Activated effector memory CD4-positive, alpha-beta T cell treated with Interleukin-2 at 50 U/mL for 16 hours (primary cell): Measurements from ENCODE around the gene PRR19.

Source experiments
- DNase-seq: peaks from one replicate; pipeline ENCODE4 v3.0.0-alpha.2; 2020

PRR19 gene

GRCh38 chr19:42303101-42303464 lies 1.2 kb downstream of the PRR19 start:
- no peak for DNase-seq

GRCh38 chr19:42303876-42304275 lies 1.9 kb downstream of the PRR19 start:
- no peak for DNase-seq

- DNase-seq, result no peak
Measured at GRCh38 chr19:42306646-42307045, 4.7 kb downstream of the PRR19 start.

GRCh38 chr19:42309686-42310085 lies 7.8 kb downstream of the PRR19 start:
- DNase-seq, result no peak

DNA sequence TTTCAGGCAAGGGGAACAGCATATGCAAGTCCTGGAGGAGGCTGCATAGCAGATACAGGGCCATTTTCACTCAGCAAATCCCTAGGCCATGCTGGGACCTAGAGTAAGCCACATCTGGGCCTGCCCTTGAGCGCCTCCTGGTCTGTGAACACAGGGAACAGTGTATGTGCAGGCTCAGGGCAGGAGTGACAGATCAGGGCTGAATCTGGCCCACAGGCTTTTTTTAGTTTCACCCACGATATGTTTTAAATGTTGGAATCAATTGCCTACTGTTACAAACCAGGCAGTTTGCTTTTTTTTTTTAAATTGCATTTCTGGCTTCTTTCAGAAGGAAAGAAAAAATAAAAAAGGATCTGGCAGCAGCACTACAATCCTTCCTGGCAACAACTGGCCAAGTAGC lies 9.7 kb downstream of the PRR19 start:
- DNase-seq, result no peak

DNA sequence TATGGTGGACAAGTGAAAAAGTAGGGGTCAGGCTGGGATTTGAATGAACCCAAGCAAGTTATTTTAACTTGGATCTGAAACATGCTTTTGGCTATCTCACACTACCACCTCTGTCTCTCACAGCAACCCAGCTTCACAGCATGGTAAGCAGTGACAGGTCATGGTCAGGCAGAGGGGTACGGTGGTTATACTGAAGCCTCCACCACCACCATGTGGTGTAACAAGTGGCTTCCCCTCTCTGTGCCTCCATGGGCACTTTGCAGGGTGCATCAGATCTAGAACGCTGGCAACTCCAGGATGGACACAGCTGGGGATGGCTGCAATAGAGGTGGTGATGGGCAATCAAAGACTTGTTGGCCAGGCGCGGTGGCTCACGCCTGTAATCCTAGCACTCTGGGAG lies 10.4 kb downstream of the PRR19 start:
- no peak for DNase-seq

GRCh38 chr19:42313096-42313839 lies 11.3 kb downstream of the PRR19 start, which contains the start of gene TMEM145:
Gene TMEM145, plus strand, starts transcription at chr19:42313309. Its CDS starts 68 bp downstream, at chr19:42313377.
- DNase-seq, result no peak

DNA sequence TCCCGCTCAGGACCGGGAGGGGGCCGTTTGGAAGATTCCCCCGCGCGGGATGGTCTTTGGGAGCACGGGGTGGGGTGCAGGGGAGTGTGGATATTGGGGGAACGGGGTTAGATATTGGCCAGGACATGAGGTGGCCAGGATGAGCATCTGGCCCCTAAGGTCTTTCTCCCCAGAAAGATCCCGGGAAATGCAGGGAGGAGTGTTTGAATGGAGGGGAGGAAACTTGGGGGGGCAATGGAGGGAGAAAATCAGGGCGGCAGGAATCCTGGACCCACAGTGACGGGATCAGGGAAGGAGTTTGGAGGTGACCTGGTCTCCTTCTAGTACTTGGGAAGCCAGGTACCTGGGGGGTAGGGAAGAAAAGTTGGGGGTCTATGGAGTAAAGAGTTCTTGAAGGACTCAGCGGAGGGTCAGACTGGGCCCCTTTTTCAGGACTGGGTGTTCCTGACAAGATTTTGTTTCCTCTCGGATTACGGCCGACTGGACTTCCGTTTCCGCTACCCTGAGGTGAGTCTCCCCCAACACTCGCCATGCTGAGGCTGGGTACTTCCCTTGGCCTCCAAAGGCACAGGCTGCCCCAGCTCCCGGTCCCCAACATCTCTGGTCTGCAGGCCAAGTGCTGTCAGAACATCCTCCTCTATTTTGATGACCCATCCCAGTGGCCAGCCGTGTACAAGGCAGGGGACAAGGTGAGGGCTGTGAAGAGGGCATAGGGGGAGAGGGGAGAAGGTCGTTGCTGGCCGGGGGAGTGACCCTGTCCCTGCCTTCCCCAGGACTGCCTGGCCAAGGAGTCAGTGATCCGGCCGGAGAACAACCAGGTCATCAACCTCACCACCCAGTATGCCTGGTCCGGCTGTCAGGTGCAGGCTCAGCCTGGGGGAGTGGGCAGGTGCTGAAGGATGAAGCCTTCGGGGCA lies 12.2 kb downstream of the PRR19 start:
- no peak for DNase-seq

GRCh38 chr19:42315024-42315423 lies 13.1 kb downstream of the PRR19 start:
- no peak for DNase-seq

- no peak for DNase-seq
Measured at GRCh38 chr19:42316223-42317211, 14.6 kb downstream of the PRR19 start.

DNA sequence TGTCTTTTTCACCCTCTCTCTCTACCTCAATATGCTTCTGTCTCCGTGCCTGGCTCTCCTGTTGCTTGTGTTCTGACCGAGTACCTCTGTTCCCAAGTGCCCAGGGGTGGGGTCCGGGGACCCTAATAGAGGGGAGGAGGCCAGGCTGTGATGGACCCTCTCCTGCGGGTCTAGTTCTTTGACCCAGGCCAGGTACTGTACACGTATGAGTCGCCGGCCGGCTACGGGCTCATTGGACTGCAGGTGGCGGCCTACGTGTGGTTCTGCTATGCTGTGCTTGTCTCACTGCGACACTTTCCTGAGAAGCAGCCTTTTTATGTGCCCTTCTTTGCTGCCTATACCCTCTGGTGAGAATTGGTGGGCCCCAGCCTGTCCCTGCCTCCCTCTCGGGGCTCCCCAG lies 15.6 kb downstream of the PRR19 start:
- DNase-seq, result no peak

GRCh38 chr19:42322305-42322704 lies 20.4 kb downstream of the PRR19 start:
- DNase-seq, result no peak

DNA sequence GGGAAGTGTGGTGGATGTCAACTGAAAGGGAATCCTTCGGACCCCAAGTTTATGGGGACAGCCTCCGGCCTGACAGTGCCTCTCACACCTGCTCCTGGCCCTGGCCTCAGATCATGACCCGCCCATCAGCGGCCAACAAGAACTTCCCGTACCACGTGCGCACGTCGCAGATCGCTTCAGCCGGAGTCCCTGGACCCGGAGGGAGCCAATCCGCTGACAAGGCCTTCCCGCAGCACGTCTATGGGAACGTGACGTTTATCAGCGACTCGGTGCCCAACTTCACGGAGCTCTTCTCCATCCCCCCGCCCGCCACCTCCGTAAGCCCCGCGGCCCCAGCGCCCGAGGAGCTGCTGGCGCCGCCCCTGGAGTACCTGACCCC lies 21.5 kb downstream of the PRR19 start:
- no peak for DNase-seq

GRCh38 chr19:42323852-42324654 lies 22.1 kb downstream of the PRR19 start:
- DNase-seq, result no peak

DNA sequence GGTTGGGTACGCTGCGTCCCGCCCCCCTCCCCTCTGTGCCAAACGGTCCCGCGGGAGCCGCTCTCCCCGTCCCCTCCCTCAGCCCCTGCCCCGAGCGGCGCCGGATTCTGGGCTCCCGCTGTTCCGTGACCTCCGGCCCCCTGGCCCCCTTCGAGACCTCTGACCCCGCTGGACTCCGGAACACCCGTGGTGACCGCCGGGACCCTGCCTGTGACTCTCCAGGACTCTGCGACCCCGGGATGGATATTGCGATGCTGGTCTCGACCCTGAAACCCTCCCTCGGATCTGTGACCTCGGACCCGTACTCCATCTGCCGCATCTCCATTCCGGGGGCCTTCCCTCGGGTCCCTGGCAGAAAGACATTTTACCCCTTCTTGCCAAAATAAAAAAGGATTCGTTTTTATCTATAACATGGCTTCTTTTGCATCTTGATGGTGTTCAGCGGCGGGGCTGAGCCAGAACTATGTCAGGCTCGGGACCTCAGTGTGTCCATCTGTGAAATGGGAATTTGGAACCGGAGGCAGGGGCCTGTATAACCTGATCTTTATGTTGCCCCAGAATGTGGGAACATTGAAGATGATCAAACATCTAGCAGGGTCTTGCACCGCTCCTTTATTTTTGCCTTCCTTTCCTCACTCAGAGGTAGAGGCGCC lies 22.8 kb downstream of the PRR19 start:
- no peak for DNase-seq

- DNase-seq, result peak; percentile 99
Measured at GRCh38 chr19:42325308-42325895, 23.5 kb downstream of the PRR19 start, which contains the start of gene MEGF8. Gene MEGF8, plus strand, starts transcription at chr19:42325635. Its CDS starts 609 bp downstream, at chr19:42326244.

- no peak for DNase-seq
Measured at GRCh38 chr19:42325896-42326771, 24.2 kb downstream of the PRR19 start.

- no peak for DNase-seq
Measured at GRCh38 chr19:42326969-42327368, 25.0 kb downstream of the PRR19 start.

- DNase-seq, result no peak
Measured at GRCh38 chr19:42327381-42327780, 25.4 kb downstream of the PRR19 start.

DNA sequence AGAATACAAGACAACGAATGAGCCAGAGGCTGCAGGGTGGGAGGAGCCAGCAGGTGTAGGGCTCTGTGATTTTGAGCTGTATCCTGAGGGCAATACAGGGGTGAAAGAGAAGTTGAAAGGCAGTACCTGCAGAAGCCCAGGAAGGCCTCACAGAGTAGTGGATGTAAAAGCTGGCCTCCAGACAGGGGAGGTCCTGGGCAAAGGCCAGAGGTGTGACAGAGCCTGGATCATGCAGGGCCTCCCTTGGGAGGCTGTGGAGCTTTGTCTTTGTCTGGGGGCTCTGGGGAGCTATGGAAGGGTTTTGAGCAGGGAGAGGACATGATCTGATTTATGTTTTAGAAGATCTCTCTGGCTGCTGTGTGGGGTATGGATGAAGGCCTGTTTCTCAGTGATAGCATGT lies 26.2 kb downstream of the PRR19 start:
- DNase-seq, result no peak
